SJSA1 (cell line): ENCODE data around the gene NOL12. TPM values are rescaled to one million over a fixed set of nuclear protein-coding genes. Genes with fewer than 3 reads are reported as not detected.

Source experiments
- DNase-seq, 2 experiments: peaks; one replicate each; pipeline ENCODE4 v3.0.0-alpha.2; 2015 to 2020; ENCODE audit warnings: low spot score in 2 of 2, low read depth in 1 of 2
- H3K27ac ChIP-seq: fragments of 250-450 bp; sonication (Bioruptor Pico); 2 replicates; pipeline ENCODE4 v1.5.1; 2020; ENCODE audit warnings: mild to moderate bottlenecking, moderate library complexity
- H3K27me3 ChIP-seq: fragments of 250-450 bp; sonication (Bioruptor Pico); replicated peaks from 2 replicates; pipeline ENCODE4 v1.5.1; 2020; ENCODE audit warnings: mild to moderate bottlenecking, moderate library complexity
- H3K36me3 ChIP-seq: fragments of 250-450 bp; sonication (Bioruptor Pico); 2 replicates; pipeline ENCODE4 v1.5.1; 2020; ENCODE audit warnings: mild to moderate bottlenecking
- H3K4me1 ChIP-seq: fragments of 250-450 bp; sonication (Bioruptor Pico); replicated peaks from 2 replicates; pipeline ENCODE4 v1.6.1; 2021; ENCODE audit warnings: mild to moderate bottlenecking
- H3K4me3 ChIP-seq: fragments of 250-450 bp; sonication (Bioruptor Pico); 2 replicates; pipeline ENCODE4 v1.5.1; 2020; ENCODE audit warnings: mild to moderate bottlenecking
- H3K9me3 ChIP-seq: fragments of 250-450 bp; sonication (Bioruptor Pico); replicated peaks from 2 replicates; pipeline ENCODE4 v1.5.1; 2020; ENCODE audit warnings: mild to moderate bottlenecking
- total RNA-seq: library from RNA; depleted of rRNA; stranded (reverse); fragments of >200 nt; shearing (Covaris generic); gene quantifications from 2 replicates; pipeline ENCODE4 v1.2.3, GENCODE V29; 2014; rRNA removed

Gene NOL12, protein sequence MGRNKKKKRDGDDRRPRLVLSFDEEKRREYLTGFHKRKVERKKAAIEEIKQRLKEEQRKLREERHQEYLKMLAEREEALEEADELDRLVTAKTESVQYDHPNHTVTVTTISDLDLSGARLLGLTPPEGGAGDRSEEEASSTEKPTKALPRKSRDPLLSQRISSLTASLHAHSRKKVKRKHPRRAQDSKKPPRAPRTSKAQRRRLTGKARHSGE
- 32.1 and 38.0 TPM in 2 replicates for total RNA-seq

DNA sequence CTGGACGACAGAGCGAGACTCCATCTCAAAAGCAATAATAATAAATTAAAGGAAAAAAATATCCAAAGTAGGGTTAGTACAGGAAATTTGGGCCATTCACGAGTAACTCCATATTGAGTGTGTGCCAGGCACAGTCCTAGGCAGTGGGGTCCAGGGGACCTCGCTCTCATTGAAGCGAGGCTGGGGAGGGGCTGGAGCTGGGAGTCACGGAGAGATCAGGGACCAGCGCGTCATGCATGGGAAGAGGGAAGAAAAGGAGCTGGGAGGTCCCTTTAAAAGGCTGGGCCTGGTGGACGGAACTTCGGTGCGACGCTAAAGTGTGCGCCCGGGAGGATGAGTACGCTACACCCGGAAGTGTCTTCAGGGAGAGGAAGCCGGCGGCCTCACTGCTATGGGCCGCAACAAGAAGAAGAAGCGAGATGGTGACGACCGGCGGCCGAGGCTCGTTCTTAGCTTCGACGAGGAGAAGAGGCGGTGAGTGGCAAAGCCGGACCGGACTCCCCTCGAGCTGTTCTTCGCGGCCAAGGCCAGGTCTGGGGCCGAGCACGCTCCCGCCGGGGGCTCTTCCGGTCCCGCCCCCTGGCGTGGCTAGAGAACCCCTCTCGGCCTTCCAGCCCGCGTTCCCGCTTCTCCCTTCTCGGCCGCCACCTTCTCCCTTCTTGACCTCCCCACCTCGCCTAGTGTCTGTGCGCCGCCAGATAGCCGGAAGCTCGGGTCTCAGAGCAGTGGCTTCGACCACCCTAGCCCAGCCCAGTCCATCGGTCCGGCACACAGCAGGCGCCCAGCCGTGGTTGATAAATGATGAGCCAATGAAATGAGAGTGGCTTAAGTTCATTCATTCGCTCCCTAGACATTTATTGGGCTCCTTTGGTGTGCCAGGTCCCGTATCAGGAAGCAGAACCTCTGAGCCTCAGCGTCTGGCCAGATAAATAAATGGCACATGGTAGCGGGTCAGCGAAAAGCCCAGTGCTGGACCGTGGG, at the start of gene NOL12:
NOL12 (plus strand) TSS at position 342 of the 981 bp plus-strand sequence; CDS start at position 392, 50 bp downstream.
- Histone ChIP-seq H3K36me3 (peaks cover 35% of the 10 kb centered on the region), H3K4me3 (peak within 1 kb of the TSS; percentile 69)
- peak; percentile 84 to 96 for DNase-seq

DNA sequence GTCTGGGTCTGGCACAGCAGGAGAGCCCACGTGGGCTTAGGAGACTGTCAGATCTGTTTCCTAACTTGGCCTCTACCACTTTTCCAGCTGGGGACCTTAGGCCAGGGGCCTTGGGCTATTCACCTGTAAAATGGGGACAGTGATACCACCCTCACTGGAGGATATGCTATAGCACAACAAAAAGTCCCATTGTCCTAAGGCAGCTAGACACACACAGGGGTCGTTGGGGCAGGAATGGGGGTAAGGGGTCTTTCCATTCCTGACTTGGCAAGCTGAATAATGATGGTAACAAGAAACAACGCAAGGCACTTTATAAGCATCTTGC, 49.2 kb upstream of the NOL12 start:
- Histone ChIP-seq H3K27me3 (no peaks in the 10 kb centered on the region), H3K4me1 (peaks cover 45% of the 10 kb centered on the region), H3K27ac (no peak overlapping the region), H3K9me3 (no peaks in the 10 kb centered on the region), H3K36me3 (peaks cover 13% of the 10 kb centered on the region), H3K4me3 (no peak overlapping the region)
- DNase-seq, result no peak

More for the DNA sequence above, at the start of gene NOL12:
- Histone ChIP-seq H3K4me1 (peaks cover 14% of the 10 kb centered on the region), H3K9me3 (no peaks in the 10 kb centered on the region), H3K27ac (peak within 1 kb of the TSS; percentile 71), H3K27me3 (no peaks in the 10 kb centered on the region)

DNA sequence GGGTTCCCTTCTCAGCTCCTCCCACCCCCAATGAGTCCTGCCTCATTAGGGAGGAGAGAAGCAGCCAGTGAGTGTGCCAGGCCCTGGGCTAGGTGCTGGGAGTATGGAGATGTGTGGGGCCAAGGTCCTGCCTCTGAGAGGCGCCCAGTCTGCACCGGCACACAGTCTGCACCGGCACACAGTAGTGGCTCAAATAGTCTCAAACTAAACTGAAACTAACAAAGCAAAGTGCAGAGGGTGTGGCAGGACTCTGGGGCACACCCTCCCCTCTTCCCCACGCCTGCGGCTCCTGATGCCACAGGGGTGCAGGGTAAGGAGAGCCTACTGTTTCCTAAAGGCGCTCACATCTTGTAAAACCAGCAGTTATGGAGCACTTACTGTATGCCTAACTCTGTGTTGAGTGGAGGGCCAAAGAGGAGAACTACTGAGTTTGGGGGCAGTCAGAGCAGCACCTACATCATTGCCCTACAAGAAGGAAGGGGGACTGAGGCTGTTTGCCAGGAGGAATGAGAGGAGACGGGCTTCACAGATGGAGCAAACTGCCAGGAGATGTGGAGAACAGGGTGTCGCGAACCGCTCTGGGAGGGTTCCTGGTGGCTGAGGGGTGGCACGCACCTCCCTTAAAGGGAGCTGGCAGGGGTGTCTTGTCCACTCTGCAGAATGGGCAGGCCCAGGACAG, 47.6 kb upstream of the NOL12 start:
- H3K4me3 ChIP-seq, result peak overlapping the region; percentile 52; the same call in 1 of the 2 replicates
- no peak for DNase-seq
- no peak overlapping the region for H3K27ac ChIP-seq
- H3K4me1 ChIP-seq, result peaks cover 37% of the 10 kb centered on the region
- peaks cover 12% of the 10 kb centered on the region for H3K36me3 ChIP-seq
- no peaks in the 10 kb centered on the region for H3K27me3 ChIP-seq
- no peaks in the 10 kb centered on the region for H3K9me3 ChIP-seq

DNA sequence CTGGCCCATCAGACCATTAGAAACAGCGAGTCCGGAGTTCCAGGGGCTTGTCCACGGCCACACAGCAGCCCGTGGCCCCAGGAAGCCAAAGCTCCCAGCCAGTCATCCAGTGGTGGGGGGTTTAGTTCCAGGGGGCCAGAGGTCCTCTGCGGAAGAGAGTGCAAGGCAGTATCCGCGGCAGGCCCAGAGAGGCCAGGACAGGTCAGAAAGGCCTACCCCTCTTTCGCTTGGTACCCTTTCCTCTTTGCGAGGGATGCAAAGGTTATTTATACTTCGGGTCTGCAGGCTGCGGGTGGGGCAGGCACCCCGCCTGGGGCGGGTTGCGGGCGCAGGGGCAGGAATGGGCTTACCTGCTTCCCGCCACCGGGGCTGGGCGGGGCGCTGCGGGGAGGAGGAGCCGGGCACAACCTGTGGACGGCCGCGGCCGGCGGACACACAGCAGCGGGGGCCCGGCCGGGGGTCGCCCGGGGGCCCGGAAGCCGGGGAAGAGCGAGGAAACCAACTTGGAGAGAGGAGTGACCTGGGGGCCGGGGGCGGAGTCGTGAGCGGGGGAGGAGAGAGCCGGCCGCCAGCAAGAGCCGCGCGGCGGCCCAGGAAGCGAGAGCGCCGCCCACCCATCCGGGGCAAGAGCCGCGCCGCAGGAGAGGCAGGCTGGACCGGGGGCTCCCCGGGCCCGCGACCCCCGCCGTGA, 46.9 kb upstream of the NOL12 start, which contains the start of gene SH3BP1:
SH3BP1 (plus strand) TSS at position 600 of the 691 bp plus-strand sequence. CDS start 119 bp downstream, outside the sequence.
- Histone ChIP-seq H3K27ac (no peak within 1 kb of the TSS), H3K9me3 (no peaks in the 10 kb centered on the region), H3K4me3 (peak within 1 kb of the TSS; percentile 52), H3K36me3 (peaks cover 17% of the 10 kb centered on the region), H3K27me3 (no peaks in the 10 kb centered on the region), H3K4me1 (peaks cover 31% of the 10 kb centered on the region)
- DNase-seq, result peak in 1 of 2 experiments; percentile 69

DNA sequence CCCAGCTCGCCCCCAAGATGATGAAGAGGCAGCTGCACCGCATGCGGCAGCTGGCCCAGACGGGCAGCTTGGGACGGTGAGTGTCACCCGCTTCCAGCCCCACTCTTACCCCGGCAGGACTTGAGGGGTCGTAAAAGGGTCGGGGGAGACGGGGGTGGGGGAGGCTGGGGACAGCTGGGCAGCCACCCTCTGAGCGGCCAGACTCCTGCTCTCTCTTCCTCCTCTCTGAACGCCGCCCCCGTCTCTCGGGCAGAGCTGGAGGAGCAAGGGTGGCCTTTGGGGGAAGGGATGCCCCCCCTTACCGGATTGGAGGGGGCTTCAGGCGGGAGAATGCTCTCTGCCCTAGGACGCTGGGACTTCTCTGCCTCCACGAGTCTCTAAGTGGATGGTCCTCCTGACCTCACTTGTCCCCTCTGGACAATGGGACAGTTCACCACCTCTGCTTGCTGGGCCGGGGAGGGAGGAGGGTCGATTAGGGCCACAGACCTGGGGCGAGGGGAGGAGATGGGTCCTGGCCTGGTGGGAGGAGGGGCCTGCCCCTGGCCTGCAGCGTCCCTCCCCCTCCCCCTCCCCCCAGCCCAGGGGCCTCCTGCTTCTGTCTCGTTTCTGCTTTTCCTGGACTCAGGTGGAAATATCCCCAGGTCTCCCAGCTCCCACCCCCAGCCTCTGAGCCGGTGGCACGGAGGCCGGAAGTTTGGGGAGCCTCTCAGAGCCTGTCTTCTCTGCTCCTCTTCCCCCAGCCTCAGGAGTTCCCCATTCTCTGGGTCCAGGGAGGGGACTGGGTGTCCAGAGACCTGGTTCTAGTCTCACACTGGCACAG, 46.2 kb upstream of the NOL12 start:
- Histone ChIP-seq H3K27ac (no peak overlapping the region), H3K27me3 (no peaks in the 10 kb centered on the region)

DNA sequence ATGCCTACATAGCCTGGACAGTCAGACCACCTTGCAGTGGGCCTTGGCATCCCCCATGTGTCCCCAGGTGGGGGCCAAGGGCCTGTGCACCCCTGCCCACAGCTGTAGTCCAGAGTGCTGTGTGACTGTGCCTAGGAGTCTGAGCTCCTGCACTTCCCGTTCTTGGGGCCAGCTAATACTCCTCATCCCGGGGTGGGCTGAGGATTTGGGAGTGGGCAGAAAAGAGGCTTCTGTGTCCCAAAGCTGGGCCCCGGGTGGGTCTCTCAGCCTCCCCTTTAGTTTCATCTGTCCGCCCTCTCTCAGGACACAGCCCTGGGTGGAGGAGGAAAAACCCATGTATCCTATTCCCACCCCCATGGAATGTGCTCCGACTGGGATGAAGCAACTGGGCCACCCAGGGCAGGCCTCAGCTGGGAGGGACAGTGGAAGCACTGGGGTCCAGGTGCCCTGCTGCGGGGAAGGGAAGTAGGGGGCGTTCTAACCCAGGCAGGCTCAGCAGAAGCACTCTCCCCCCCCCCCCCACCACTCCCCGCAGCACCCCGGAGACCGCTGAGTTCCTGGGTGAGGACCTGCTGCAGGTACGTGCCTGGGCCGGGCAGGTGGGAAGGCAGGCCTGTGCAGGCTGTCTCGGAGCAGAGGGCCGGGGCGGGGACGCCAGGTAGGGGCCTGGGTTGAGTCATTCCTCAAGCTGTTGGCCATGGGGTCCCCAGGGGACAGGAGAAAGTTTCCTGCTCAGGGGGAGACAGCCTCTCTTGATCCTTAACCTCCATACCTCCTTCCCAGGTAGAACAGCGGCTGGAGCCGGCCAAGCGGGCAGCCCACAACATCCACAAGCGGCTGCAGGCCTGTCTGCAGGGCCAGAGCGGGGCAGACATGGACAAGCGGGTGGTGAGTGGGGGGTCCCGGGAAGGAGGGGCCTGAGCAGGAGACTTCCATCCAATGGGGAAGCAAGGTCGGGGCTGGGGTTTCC, 45.3 kb upstream of the NOL12 start:
- Histone ChIP-seq H3K4me1 (peaks cover 23% of the 10 kb centered on the region), H3K27ac (no peak overlapping the region), H3K9me3 (no peaks in the 10 kb centered on the region), H3K27me3 (no peaks in the 10 kb centered on the region), H3K4me3 (no peak overlapping the region; the same call in 1 of the 2 replicates), H3K36me3 (peaks cover 21% of the 10 kb centered on the region)
- no peak for DNase-seq

More for the DNA sequence above, 46.2 kb upstream of the NOL12 start:
- Histone ChIP-seq H3K4me3 (peak overlapping the region; percentile 52), H3K4me1 (peaks cover 23% of the 10 kb centered on the region), H3K36me3 (peaks cover 21% of the 10 kb centered on the region), H3K9me3 (no peaks in the 10 kb centered on the region)
- DNase-seq, result no peak

DNA sequence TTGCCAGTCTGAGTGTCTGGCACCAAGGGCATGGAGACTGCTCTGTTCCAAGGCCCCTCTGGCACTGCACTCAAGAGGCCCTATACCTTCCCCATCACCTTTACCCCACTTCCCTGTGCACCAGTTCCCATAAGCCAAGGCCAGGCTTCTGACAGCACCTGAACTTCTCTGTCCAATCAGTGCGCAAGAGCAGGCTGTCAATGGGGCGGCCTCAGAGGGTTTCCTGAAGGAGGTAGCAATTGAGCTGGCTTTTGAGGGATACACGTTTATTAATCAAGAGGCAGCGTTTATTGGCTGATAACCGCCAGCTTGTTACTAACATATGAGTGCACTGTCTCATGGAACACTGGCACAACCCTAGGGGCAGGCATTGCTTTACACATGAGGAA, 44.6 kb upstream of the NOL12 start:
- no peaks in the 10 kb centered on the region for H3K27me3 ChIP-seq
- no peak overlapping the region for H3K4me3 ChIP-seq
- H3K4me1 ChIP-seq, result peaks cover 21% of the 10 kb centered on the region
- no peak for DNase-seq
- H3K36me3 ChIP-seq, result peaks cover 24% of the 10 kb centered on the region
- no peak overlapping the region for H3K27ac ChIP-seq
- no peaks in the 10 kb centered on the region for H3K9me3 ChIP-seq

DNA sequence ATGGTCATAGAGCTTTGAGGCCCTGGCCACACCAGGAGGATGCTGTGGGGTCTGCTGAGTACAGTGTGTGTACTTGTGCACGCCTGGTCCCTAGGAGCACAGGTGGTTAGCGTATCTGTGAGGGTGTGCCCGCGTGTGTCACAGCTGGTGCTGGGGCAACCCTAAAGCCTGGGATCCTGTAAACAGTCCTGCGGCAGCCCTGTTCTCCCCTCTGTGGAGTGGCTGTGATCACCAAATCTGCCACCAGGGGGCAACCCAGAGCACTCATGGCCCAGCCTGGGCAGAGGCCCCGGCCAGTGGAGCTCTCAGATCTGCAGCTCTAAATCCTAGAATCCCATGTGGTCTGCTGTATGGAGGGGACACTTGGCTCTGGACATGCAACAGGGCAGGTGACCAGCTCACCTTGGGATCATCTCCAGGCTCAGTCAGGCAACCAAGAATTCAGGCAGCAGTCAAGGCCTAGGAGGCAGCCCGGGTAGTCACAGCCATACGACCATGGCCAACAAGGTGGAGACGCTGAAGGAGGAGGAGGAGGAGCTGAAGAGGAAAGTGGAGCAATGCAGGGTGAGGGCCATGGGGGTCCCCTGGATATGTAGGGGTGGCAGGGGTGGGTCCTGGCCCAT, 42.8 kb upstream of the NOL12 start:
- H3K27me3 ChIP-seq, result no peaks in the 10 kb centered on the region
- no peaks in the 10 kb centered on the region for H3K9me3 ChIP-seq
- H3K36me3 ChIP-seq, result peaks cover 33% of the 10 kb centered on the region
- peak; percentile 73 to 86 for DNase-seq
- H3K4me1 ChIP-seq, result peaks cover 18% of the 10 kb centered on the region
- no peak overlapping the region for H3K4me3 ChIP-seq
- H3K27ac ChIP-seq, result no peak overlapping the region

DNA sequence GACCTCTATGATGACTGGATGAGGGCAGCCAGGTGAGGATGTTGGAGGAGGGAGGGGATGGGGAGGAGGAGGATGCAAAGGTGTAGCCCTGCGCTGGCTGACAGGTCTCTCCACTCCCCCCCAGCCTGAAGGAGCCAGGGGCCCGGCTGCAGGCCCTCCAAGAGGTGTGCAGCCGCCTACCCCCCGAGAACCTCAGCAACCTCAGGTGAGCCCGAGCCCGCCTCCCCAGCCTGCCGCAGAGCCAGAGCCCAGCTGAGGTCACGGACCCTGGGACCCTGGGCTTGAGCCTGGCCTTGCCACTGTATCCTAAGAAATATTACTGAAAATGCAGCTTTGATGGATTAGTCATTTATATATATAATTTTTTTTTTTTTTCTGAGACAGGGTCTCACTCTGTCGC, 38.8 kb upstream of the NOL12 start:
- Histone ChIP-seq H3K27me3 (no peaks in the 10 kb centered on the region), H3K4me3 (no peak overlapping the region), H3K36me3 (peaks cover 42% of the 10 kb centered on the region), H3K4me1 (no peaks in the 10 kb centered on the region), H3K9me3 (no peaks in the 10 kb centered on the region), H3K27ac (no peak overlapping the region)
- no peak for DNase-seq

DNA sequence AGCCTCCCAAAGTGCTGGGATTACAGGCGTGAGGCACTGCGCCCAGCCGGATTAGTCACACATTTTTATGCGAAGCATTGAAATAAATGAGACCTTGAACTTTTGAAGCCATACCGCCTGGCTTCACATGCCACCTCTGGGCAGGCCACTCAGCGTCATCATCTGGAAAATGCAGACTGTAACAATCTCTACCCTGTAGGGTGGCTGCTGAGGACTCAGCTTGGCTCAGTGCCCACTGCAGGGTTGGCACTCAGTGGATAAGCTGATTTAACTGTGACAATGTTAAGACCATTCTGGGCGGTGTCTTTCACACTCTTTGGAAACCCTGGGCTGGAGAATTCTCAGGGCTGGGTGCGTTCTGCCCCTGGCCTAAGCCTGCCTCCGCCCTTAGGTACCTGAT, 38.2 kb upstream of the NOL12 start:
- DNase-seq, result no peak

DNA sequence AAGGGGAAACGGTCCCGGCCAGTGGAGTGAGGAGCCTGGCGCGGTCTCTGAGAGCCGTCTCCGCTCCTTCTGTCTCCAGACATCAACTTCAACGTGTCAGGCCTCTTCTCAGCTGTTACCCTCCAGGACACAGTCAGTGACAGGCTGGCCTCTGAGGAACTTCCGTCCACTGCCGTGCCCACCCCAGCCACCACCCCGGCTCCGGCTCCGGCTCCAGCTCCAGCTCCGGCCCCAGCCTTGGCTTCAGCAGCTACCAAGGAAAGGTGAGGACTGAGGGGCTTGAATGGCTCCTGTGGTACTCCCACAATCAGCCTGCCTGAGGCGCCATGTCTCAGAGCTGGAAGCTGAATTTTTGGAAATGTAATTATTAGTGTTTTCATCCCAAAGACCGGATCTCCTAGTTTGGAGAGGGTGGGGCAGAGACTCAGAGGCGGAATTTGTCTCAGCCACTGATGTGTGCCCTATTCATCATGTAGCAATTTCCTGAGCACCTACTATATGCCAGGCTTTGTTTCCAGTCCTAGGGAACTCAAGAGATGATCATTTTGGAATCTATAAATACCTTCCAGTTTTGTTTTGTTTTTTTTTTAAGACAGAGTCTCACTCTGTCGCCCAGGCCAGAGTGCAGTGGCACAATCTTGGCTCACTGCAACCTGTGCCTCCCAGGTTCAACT, 35.5 kb upstream of the NOL12 start:
- Histone ChIP-seq H3K27ac (no peak overlapping the region), H3K4me3 (no peak overlapping the region), H3K9me3 (no peaks in the 10 kb centered on the region), H3K36me3 (peaks cover 29% of the 10 kb centered on the region), H3K4me1 (no peaks in the 10 kb centered on the region), H3K27me3 (no peaks in the 10 kb centered on the region)
- no peak for DNase-seq

More for the DNA sequence above, 38.2 kb upstream of the NOL12 start:
- H3K27ac ChIP-seq, result no peak overlapping the region
- H3K4me1 ChIP-seq, result no peaks in the 10 kb centered on the region
- no peaks in the 10 kb centered on the region for H3K27me3 ChIP-seq
- H3K4me3 ChIP-seq, result no peak overlapping the region
- no peaks in the 10 kb centered on the region for H3K9me3 ChIP-seq
- peaks cover 38% of the 10 kb centered on the region for H3K36me3 ChIP-seq
